Neural progenitor cell (in vitro differentiated cells): ENCODE measurements around the gene CHRNA1.

Experiments
- CTCF ChIP-seq: fragments of 200-600 bp; sonication (generic); IDR thresholded peaks from 2 replicates; pipeline ENCODE4 v1.5.1; 2017; ENCODE audit warnings: antibody characterized with exemption, mild to moderate bottlenecking
- EZH2 ChIP-seq: fragments of 200-600 bp; sonication (generic); IDR thresholded peaks from 2 replicates; pipeline ENCODE4 v1.6.1; 2017; ENCODE audit warnings: antibody characterized with exemption, mild to moderate bottlenecking, moderate library complexity

GRCh38 chr2:174717273-174717672, 47.0 kb downstream of the CHRNA1 start:
- no peak for TF ChIP-seq CTCF
- no peak for TF ChIP-seq EZH2
